HG03342 (cell line): ENCODE results near the gene ARHGEF10L.

ENCODE experiments used
- ATAC-seq: cut with Tn5 transposase; IDR thresholded peaks from one replicate; pipeline ENCODE4 v1.9.1; 2021; ENCODE audit warnings: mild to moderate bottlenecking, moderate library complexity; ENCODE audit not compliant: unreplicated experiment

ARHGEF10L gene

DNA sequence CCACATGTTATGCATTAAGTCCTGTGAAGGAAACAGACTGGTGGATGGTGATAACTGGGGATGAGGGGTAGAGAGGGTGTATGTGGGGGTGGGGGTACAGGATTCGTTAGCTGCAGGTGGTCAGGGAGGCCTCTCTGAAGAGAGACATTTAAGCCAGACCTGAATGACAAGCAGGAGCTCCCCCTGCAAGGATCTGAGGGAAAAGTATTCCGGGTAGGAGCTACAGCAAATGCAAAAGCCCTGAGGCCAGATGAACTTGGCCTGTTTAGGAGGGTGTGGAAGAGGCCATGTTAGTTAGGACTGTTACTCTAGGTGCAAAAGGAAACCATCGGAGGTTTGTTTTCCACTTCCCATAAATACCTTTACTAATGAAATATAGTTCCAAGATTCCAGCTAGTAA lies 9.9 kb downstream of the ARHGEF10L start:
- no peak for ATAC-seq

GRCh38 chr1:17550729-17551584 lies 11.5 kb downstream of the ARHGEF10L start:
- no peak for ATAC-seq

- ATAC-seq = no peak
Observed at GRCh38 chr1:17551755-17552234, 12.3 kb downstream of the ARHGEF10L start.

- ATAC-seq = no peak
Observed at GRCh38 chr1:17553975-17554700, 14.6 kb downstream of the ARHGEF10L start.

- no peak for ATAC-seq
Observed at GRCh38 chr1:17554954-17555353, 15.5 kb downstream of the ARHGEF10L start.

GRCh38 chr1:17557986-17558385 lies 18.5 kb downstream of the ARHGEF10L start:
- ATAC-seq = no peak

GRCh38 chr1:17558541-17558940 lies 19.0 kb downstream of the ARHGEF10L start:
- ATAC-seq = no peak

- ATAC-seq = no peak
Observed at GRCh38 chr1:17558954-17559614, 19.6 kb downstream of the ARHGEF10L start.

GRCh38 chr1:17559615-17560419 lies 20.3 kb downstream of the ARHGEF10L start:
- ATAC-seq = no peak

DNA sequence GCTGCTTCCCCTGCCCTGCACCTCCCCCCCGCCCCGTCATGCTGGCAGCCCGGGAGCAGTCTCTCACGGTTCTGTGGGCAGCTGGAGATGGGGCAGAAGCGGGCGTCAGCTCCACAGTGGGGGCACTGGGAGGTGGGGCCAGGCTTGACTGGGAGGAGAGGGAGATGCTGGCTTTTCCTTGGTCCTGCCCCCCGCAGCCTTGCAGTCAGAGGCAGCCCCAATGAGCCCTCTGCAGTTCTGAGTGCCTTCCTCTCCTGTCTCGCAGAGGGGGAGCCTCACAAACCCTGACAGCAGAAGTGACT lies 21.7 kb downstream of the ARHGEF10L start:
- ATAC-seq = no peak

- ATAC-seq = no peak
Observed at GRCh38 chr1:17561561-17561985, 22.1 kb downstream of the ARHGEF10L start.

DNA sequence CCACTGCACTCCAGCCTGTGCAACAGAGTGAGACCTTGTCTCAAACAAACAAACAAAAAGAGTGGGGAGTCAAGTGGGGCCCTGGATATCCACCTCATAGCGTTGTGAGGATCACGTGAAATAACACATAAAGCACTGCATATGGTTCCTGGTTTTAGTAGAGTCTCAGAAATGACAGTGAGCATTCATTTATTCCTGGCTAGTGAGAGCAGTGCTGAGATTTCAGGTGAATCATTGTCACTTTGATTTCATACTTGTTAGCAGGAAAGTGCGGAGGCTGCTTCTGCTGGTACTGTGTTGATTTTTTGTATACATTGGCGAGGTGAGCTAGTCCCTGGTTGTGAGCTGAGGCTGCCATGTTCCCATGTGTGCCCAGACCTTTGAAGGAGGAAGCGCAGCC lies 22.9 kb downstream of the ARHGEF10L start:
- no peak for ATAC-seq

DNA sequence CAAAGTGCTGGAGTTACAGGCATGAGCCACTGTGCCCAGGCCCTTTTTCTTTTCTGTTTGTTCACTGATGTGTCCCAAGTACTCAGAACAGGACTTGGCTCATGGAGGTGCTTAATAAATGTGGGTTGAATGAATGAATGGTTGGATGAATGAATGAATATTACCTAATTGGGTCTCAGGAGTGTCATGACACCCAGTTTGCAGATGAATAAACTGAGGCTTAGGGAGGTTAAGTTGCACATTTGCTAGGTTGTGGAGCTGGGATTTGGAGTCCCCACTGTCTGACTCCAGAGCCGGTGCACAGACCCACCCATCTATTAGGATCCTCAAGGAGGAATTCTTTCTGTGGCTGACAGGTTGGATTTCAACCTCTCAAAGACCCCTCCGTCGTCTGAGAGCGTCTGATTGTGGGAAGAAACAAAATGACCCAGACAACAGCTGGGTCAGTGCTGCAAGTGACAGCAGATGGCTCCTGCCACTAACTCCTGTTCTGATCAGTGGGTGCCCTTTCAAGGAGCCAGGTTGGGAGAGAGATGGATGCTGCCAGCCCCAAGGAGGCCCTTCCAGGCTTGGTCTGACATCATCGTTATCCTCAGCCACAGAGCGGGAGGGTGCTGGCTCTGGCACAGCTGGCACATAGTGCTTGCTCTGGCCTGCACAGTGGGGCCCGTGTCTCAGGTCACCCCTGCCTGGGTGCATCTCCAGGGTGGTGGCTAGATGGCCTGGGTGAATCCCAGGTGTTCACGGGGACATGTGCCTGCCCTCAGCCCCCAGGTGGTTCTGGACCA lies 24.2 kb downstream of the ARHGEF10L start:
- no peak for ATAC-seq

- no peak for ATAC-seq
Observed at GRCh38 chr1:17564458-17565393, 25.2 kb downstream of the ARHGEF10L start.

- ATAC-seq = no peak
Observed at GRCh38 chr1:17565461-17566252, 26.2 kb downstream of the ARHGEF10L start.

- ATAC-seq = no peak
Observed at GRCh38 chr1:17566417-17566816, 26.9 kb downstream of the ARHGEF10L start.

GRCh38 chr1:17566892-17567291 lies 27.4 kb downstream of the ARHGEF10L start:
- ATAC-seq = no peak

DNA sequence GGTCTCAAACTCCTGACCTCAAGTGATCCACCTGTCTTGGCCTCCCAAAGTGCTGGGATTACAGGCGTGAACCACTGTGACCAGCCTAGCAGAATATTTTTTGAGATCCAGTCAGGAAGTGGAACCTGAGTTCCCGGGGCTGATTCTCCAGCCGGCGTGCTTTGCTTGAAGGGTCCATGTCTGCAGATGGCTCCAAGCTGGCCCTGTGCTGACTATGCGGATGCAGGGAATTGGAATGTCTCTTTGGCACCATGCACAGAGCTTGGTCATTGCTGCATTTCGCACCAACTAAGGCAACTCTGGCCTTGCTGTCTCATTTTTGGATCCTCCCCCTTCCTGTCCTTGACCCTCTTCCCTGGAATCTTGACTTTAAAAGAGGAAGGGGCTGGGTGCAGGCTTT lies 28.1 kb downstream of the ARHGEF10L start:
- ATAC-seq = no peak
